Kidney capillary endothelial cell (primary cell): Measurements from ENCODE around the gene DNAJB4.
A peak's percentile ranks its signal among the peaks of the same experiment; 100 is the strongest.
"Not testable (repeated sequence)": the region's sequence is repeated elsewhere in the genome, so short reads cannot be mapped to it uniquely, and the experiment has no call there.

ENCODE experiments used
- DNase-seq: peaks from one replicate; pipeline ENCODE4 v3.0.0-alpha.2; 2018; ENCODE audit warnings: low spot score

The DNAJB4 gene

DNA sequence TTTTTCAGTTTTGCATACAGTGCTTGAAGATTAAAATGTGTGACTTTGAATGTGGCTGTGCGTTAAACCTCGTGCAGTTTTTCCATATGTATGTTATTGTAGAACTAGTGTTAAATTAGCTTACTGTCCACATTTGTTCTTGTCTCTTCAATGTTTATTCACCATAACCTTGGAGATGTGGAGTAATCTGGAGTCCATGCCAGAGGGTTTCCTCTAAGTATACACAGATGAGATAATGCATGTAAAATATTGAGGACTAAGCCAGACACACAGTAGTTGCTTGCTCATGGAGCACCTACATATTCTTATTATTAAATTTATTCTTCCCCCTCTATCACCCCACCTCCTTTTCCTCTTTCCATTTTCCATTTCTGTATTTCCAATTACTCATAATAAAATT, 33.3 kb downstream of the DNAJB4 start:
- no peak for DNase-seq

DNA sequence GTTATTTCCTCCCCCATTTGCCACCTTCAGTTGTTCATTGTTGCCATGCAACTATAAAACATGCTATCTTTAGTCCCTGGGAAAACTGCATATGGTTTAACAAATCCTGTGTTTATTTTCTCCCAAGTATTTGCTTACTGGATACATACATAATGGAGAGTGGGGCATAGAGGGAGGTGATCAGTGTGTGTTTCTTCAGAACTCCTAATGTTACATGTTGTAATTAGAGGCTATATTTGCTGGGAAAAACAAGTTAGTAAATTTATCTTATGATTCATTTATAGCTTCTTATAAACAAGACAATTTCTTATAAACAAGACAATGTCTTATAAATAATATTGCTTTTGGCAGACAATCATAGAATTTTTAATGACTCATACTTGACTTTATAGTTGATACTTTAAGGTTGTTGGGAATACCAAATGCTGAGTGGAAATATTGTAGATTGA, 33.8 kb downstream of the DNAJB4 start:
- DNase-seq: no peak

DNA sequence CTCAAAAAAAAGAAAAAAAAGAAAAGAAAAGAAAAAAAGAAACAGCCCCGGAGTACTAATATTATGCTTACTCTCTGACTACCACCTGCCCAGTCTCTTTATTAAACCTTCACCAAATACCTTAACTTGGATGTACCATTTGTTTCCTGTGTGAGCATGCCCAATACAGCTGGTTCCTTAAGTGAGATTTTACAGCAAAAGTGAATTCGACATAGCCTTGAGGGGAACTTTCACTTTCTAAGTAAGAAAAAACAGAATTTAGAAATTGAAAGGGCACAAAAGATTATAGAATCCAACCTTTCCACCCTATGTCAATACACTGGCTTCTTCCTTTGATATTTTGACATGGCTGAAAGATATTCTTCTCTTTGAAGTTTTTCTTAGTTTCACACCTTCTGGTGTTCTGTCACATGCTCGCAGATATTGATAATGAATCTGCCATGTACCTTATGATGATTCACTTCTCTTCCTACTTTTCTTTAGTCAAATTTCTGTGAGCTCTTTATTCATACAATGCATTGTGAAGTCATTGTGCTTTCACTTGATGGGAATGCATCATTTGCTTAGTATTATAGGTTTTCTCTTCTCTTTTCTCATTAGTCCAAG, 35.8 kb downstream of the DNAJB4 start:
- no peak for DNase-seq

- no peak for DNase-seq
These were observed 38.7 kb downstream of the DNAJB4 start for GRCh38 chr1:78043436-78043835.

DNA sequence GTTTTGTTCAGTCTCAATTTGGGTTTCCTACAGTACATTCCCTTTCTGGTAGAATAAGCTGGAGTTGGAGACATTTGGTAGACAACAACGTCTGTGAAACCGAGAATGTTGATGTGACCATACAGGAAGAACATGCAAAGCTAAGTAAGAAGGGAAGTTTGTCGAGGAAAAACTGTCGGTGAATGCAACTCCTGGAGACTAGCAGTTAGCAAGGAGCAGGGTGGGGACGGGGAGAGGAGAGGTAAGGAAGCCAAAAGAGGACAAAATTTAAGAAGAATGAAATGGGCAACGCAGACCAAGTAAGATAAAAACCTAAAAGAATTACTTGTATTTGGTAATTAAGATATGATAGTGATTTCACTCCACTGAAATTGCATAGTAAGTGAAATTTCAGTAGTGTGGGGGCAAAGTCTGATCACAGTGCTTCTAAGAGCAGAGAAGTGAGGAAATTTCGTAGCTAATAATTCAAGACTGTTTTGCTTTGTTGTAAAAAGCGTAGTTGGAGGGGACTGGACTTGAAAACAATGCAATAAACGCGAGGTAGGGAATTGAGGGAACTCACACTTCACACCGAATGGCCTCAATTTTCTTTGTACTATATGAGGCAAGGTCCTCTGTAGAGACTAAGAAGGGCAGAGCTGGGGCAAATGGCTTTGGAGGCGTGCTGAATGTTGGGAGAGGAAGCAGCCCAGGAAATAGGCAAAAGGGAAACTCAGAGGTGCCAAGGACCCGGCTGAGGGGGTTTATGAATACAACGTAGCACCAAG, 40.2 kb downstream of the DNAJB4 start:
- DNase-seq: no peak

DNA sequence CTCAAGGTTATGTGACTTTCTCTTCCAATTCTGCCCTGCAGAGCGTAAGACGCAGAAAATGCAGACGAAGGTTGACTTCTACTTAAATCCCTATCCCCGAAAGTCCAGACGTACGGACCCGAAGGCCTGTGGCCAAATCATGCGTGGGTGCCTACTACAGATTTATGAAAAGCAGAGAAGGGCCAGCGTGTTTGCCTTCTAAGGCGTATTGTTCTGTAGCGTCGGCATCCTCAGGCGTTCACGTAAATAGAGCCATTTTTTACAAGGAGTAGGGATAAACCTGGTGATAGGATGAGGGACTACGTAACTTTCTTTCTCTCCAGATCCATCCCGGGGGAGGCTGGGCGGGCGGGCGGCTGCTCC, 40.8 kb downstream of the DNAJB4 start:
- no peak for DNase-seq

DNA sequence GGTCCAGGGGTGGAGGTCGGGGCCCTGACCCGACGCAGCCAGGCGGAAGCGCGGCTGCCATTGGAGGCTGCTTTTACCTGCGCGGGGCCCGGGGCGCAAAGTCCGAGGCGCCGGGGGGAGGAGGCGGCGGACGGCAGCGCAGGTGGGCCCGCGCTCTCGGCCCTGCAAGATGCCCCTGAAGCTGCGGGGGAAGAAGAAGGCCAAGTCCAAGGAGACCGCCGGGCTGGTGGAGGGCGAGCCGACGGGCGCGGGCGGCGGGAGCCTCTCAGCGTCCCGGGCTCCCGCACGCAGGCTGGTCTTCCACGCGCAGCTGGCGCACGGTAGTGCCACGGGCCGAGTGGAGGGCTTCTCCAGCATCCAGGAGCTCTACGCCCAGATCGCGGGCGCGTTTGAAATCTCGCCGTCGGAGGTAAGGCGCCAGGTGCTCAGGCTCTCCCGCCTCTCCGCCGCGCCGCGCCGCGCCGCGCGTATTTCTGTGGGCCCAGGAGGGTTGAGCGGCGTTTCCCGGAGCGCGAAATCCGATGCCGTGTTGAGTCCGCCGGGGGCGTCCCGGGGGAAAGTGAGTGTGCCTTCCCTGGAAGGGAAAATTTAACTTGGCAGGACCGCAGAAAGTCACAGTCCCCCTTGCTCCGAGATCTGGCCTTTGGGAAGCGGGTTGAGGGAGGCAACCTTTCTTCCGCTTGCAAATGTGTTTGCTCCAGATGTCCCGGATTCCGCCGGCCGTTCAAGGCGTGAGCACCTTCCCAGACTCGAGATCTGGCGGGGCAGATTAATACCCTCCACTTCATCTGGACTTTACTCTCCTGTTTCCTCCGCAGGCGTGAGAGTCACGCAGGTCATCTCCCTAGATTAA, 41.4 kb downstream of the DNAJB4 start, which contains the start of gene GIPC2:
GIPC2 (plus strand) TSS at position 41 of the 853 bp plus-strand sequence; CDS start at position 170, 129 bp downstream.
- DNase-seq: no peak

DNA sequence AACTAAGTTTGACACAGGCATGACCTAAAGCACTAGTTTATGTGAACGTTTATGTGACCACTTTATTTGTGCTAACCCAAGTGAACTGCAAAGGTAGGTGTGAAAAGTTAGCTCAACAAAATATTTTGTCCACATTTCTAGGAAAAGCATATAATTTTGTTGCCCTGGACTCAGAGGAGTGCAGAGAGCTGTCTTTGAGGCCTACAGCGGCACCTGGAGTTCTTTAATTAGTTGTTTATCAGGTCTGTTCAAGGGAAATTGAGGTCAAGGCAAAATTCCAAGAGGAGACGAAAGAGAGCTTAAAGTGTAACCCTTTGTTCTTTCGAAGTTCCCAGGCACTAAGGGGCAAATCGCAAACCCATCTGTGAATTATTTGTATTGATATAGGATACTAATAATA, 42.4 kb downstream of the DNAJB4 start:
- DNase-seq: no peak

- no peak for DNase-seq
These were observed 42.9 kb downstream of the DNAJB4 start for GRCh38 chr1:78047631-78048030.

DNA sequence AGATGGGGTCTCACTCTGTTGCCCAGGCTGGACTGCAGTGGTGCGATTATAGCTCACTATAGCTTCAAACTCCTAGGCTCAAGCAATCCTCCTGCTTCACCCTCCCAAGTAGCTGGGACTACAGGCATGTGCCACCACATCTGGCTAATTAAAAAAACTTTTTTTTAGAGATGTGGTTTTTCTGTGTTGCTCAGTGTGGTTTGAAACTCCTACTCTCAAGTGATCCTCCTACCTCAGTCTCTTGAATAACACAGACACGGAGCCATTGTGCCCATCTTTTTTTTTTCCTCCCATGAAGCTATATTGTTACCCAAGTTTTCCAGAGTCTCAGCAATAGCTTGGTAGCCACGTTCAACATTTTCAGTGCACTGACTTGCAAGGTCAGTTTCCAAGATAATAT, 43.7 kb downstream of the DNAJB4 start:
- no peak for DNase-seq

DNA sequence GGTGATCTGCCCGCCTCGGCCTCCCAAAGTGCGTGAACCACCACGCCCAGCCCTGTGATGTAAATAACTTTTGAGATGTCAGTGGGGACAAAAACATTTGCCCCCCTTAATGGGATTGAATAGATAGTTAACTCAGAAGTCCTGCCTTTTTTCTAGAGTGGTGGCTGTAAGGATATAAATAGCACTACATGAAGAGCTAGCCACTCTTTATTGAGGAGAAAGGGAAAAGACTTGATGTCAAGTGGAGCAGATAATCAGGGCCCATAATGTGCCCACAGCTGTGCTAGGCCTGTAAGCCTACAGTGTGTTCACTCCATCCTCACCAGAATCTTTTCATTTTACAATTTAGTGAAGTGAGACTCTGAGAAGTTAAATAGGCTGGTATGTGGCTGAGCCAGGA, 44.7 kb downstream of the DNAJB4 start:
- DNase-seq: no peak

DNA sequence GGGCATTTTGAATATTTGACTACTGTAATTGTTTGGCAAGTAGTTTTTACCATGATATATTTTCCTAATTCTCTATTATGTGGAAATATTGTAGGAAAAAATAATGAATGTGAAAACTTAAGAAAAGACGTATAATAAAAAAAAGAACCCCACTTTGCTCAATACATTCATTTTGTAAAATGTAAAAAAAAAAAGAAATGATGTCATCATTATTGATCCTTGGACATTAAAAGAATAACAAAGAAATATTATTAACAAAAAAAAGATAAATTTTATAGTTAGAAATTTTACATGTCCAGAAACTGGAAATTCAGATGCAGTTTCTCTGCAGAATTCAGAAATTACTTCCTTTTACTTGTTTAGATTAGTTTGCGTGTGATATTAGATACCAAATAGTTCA, 46.3 kb downstream of the DNAJB4 start:
- DNase-seq: no peak

DNA sequence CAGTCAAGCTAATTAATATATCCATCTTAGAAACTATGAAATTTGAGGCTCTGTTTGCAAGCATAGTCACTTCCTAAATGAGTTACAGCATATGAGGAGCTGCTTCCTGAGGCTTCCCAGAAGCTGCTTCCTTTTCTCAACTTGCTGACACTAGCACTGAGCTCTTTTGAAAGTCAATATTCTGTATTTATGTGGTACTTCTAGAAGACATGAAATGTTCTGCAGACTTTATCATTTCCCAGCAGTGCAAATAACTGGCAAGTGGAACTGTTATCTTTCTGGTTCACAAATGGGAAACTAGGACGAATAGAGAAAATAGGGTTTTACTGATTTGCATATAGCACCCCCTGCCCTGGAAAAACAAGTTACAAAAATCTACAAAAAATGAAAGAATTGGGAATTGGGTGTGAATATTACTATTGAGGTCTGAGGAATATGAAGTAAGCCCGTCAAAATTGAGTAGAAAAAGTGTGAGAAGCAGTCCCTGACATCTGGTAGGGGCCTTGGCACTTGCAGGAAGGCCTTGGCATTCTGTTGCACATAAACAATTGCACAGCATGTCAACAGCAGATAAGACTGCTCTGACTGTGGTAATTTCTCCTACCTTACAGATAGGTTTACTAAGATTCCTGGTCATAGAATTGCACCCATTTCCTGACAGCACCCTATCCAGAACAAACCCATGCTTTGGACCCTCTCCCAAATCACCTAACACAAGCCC, 48.1 kb downstream of the DNAJB4 start:
- peak; percentile 33 for DNase-seq

DNA sequence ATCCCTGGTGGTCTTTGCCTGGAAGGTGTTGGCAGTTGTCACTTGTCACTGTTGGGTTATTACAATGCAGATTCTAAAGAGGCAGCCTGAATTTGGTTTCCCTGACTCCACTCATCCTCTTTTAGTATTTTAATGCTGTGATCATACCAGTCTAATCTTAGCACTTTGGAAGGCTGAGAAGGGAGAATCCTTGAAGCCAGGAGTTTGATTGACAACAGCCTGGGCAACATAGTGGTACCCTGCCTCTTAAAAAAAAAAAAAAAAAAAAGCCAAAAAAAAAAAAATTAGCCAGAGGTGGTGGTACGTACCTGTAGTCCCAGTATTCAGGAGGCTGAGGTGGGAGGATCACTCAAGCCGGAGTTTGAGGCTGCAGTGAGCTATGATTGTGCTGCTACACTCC, 48.8 kb downstream of the DNAJB4 start:
- no peak for DNase-seq

GRCh38 chr1:78054559-78054958, 49.8 kb downstream of the DNAJB4 start:
- DNase-seq: no peak

DNA sequence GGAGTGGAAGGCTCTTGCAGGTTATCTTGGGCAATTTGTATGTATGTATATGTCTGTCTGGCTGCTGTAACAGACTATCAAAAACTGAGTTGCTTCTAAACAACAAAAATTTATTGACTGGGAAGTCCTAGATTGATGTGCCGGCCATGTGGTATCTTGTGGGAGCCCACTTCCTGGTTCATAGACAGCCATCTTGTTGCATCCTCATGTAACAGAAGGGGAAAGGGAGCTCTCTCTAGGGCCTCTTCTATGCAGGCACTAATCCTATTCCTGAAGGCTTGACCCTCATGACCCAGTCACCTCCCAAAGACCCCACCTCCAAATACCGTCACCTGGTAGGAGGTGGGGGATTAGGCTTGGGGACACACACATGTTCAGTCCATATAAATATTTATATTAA, 50.2 kb downstream of the DNAJB4 start:
- no peak for DNase-seq

- no peak for DNase-seq
These were observed 50.9 kb downstream of the DNAJB4 start for GRCh38 chr1:78055565-78056132.

DNA sequence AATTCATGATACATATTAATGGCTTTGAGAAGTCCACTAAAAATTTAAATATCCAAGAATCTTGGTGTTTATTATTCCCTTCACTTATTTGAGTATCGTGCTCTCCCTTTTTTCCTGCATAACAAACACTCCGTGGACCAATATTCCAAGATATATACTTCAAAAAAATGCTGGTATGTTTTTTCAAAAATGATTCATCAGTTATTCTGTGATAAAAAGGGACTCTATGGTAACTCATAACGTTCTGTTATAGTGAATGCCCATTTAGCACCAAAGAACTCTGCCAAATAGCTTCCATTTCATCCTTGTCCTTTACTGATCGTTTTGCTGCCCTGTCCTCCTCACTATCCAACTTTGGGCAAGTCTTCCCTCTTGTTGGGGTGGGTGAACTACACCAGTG, 53.9 kb downstream of the DNAJB4 start:
- DNase-seq: no peak

GRCh38 chr1:78060857-78061563, 56.3 kb downstream of the DNAJB4 start:
- no peak for DNase-seq

- DNase-seq: no peak
These were observed 57.2 kb downstream of the DNAJB4 start for GRCh38 chr1:78061825-78062523.

- DNase-seq: not testable (repeated sequence)
These were observed 60.1 kb downstream of the DNAJB4 start for GRCh38 chr1:78064886-78065285.
